CD4-positive, alpha-beta T cell treated with Interleukin-1 beta for 1 hour (primary cell): ENCODE data around the gene WDR90.
A peak's percentile ranks its signal among the peaks of the same experiment; 100 is the strongest.
"Not testable (repeated sequence)": the region's sequence is repeated elsewhere in the genome, so short reads cannot be mapped to it uniquely, and the experiment has no call there.

Source experiments
- DNase-seq, 2 donors: peaks; one replicate each; pipeline ENCODE4 v3.0.0-alpha.2; 2020 to 2022

The WDR90 gene

GRCh38 chr16:677316-678190 is 28.4 kb downstream of the WDR90 start:
- DNase-seq: no peak

- no peak for DNase-seq
Measured at GRCh38 chr16:678209-678857, 29.2 kb downstream of the WDR90 start.

- peak; percentile 58 to 60 for DNase-seq
Measured at GRCh38 chr16:678858-679813, 30.0 kb downstream of the WDR90 start.

GRCh38 chr16:679814-680624 is 30.9 kb downstream of the WDR90 start, which contains the start of gene STUB1:
Gene STUB1, plus strand, starts transcription at chr16:680410. Its CDS starts 116 bp downstream, at chr16:680526.
- peak; percentile 86 to 88 for DNase-seq

- DNase-seq: no peak
Measured at GRCh38 chr16:680625-680945, 31.4 kb downstream of the WDR90 start.

DNA sequence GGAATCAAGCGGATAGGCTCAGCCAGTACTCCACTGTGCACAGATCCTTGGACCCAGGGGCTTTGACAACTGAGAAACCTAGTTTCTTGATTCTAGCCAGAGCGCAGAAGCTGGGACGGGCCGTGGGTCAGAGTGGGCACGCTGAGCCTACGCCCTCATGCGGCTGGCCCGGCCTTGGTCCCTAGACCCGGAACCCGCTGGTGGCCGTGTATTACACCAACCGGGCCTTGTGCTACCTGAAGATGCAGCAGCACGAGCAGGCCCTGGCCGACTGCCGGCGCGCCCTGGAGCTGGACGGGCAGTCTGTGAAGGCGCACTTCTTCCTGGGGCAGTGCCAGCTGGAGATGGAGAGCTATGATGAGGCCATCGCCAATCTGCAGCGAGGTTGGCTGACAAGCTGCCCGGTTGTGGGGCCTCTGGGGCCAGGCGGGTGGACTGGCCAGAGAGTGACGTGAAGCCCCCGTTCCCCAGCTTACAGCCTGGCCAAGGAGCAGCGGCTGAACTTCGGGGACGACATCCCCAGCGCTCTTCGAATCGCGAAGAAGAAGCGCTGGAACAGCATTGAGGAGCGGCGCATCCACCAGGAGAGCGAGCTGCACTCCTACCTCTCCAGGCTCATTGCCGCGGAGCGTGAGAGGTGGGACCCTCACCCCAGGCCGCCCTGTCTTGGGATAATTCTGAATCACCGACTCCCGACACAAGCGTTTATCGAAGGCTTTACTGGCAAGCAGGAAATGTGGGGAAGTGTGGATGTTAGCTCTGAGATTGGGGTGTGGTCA is 32.0 kb downstream of the WDR90 start:
- DNase-seq: no peak

- no peak for DNase-seq
Measured at GRCh38 chr16:681746-682427, 32.7 kb downstream of the WDR90 start.

- no peak for DNase-seq
Measured at GRCh38 chr16:682493-683395, 33.6 kb downstream of the WDR90 start.

- DNase-seq: no peak
Measured at GRCh38 chr16:683396-684070, 34.4 kb downstream of the WDR90 start.

DNA sequence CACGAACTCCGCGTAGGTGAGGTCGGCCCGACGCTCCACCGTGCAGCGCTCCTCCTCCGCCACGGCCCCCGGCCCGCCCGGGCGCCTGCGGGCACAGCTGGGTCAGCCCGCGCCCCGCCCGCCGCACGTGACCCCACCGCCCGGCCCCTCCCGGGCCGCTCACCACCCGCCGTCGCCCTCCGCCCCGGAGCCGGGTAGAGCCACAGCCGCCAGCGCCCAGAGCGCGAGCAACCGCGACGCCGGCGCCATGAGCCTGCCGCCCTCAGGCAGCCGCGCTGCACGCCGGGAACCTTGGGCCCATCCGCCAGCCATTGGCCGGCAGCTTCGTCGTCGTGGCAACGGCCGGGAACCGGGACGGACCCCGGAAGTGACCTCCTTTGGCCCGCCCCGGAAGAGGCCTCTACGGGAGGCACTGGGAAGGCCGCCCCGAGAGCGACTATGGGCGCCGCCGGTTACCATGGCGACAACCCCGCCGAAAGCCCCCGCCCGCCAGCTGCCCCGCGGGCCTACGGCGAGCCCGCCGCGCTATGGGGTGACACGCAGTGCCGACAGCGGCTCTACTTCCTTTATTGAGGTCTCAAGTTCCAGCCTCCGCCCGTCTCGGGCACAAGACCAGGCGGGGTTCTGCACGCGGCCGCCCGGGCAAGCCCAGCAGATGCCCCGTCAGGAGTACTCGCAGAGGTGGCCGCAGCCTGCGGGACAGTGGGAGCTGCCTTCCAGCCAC is 35.1 kb downstream of the WDR90 start, which contains the start of gene JMJD8:
JMJD8 (minus strand) TSS at position 264 of the 724 bp plus-strand sequence; CDS start at position 249, 15 bp downstream.
- DNase-seq: peak; percentile 98 to 99

- no peak for DNase-seq
Measured at GRCh38 chr16:684961-685696, 36.0 kb downstream of the WDR90 start.

DNA sequence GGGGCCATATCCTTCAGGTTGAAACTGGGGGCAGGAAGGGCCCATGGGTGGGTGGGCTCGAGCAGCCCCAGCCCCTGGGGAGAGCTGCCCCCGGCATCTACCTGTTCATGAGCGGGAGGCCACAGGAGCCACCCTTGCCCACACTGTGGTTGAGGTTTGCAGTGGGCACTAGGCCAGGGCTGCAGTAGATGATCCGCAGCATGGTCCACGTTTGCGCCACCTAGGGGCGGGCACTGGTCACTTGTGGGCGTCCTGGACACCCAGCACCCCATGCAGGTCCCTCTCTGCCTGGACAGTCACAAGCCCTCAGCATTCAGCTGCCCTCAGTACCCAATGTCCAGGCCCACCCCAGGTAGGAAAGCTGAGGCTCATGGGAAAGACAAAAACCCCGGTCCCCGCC is 36.8 kb downstream of the WDR90 start:
- no peak for DNase-seq

DNA sequence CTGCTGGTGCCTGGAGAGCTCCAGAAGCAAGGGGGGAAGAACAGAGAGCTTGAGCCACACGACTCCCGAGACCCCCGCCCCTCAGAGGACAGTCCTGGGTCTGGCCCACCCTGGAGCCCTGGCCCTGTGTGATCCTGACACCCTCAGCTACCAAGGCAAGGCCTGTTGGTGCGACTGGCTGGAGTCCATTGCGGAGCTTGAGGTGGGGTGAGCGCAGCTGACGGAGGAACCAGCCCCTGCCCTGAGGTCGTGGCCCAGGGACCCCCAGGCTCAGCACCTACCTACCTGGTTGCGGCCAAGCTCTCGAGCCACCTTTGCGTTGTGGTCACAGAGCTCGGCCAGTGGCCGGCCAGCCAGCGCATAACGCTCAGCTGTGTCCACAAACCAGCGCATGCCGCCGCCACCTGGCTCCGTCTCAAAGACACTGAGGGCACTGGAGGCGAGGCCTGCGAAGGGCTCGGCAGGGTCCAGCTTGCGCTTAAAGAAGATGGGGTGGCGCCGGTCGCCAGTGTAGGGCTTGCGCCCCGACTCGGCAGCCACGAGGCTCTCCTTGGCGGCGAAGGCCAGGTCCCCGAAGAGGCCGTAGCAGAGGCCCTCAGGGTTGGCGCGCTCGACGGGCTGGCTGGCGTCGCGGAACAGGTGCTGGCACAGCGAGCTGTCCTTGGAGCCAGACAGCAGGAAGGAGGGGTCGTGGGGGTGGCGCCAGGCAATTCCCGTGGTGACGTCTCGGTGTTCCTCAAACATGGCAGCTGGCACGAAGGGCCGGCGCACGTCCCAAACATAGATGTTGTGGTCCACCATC is 37.5 kb downstream of the WDR90 start:
- DNase-seq: no peak

DNA sequence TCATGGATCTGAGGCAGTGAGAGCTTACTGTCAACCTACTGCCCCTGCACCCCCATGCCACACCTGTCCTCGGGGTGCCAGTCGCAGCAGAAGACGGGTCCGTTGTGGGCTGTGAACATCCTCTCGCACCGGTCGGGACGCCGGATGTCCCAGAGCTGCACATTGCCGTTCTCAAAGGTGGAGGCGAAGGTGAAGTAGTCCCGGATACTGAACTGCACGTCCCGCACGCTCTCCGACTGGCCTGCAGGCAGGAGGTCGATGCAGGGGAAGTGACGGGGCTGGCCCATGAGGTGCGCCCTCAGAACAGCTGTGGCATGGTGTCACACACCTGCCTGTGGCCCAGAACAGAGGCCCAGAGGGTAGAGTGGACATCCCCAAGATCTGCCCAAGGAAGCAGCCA is 38.3 kb downstream of the WDR90 start:
- DNase-seq: no peak

GRCh38 chr16:689175-689897 is 40.2 kb downstream of the WDR90 start:
- DNase-seq: no peak

DNA sequence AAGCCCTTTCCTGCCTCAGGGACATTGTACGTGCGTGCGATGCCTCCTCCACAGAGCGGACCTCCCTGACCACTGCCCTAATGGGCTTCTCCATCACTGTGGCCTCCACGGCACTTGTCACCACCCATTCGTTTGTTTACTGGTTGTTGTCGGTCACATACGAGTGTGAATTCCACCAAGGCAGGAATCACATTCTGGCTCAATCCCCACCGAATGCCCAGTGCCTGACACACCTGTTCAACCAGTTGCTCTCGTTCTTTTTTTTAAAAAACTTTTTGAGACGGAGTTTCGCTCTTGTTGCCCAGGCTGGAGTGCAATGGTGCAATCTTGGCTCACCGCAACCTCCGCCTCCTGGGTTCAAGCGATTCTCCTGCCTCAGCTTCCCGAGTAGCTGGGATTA is 42.1 kb downstream of the WDR90 start:
- DNase-seq: not testable (repeated sequence)
